Activated CD4-positive, alpha-beta T cell treated with anti-CD3 and anti-CD28 coated beads, Interleukin-2, Interleukin-4, amounts not matched to agents 100 ng/mL and 50 ng/mL, durations not matched to agents 16 hours and 8 hours (primary cell): Measurements from ENCODE around the gene GRM4.

Experiments
- DNase-seq: peaks from one replicate; pipeline ENCODE4 v3.0.0-alpha.2; 2020; ENCODE audit warnings: low spot score

GRM4 gene

DNA sequence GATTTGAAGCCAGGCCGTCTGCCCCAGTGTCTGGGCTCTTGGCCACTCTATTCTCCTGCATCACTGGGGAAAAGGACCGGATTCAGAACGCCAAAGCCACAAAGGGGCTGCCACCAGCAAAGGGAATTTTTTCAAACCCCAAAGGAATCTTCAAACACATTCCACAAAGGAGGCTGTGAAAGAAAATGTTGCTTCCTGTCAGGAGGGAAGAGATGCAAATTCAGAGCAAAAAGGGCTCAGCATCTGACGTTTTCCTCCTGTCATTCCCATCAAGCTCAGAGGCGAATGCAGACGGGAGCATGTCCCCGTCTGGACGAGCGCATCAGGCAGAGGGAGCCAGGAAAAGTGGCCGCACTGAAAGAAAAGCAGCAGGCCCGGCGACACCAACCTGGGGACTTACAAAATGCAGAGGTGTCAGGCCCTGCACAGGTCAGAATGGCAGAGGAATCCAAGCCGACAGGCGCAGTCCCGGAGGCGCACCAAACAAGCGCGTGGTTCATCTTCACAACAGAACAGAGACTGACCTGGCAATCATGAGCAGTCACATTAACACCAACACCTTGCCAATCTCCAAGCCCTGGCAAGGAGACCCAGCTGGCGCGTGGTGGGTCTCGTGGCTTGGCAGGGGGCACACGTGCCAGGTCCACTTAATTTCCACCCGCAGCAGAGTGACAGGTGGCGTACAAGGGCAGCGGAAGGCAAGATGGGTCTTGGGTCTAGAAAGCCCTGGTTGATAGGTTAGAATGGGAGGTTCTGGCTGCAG, 62.8 kb downstream of the GRM4 start:
- no peak for DNase-seq

DNA sequence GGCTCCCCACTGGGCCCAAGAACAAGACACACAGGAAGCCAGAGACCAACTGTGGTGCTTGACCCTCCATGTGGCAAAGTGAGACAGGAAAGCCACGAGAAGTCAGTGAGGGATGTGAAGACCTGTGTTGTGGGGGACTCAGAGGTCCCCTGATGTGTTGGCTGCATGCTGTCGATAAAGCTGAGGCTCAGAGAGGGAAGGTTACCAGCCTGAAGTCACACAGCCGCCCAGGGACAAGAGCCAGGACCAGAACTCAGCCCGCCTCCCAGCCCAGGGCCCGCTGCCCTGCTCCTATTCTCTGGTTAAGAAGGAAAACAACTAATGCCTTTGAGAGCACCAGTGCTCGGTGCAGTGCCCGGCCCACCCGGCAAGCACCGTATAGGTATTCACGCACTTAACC, 63.5 kb downstream of the GRM4 start:
- DNase-seq, result no peak

DNA sequence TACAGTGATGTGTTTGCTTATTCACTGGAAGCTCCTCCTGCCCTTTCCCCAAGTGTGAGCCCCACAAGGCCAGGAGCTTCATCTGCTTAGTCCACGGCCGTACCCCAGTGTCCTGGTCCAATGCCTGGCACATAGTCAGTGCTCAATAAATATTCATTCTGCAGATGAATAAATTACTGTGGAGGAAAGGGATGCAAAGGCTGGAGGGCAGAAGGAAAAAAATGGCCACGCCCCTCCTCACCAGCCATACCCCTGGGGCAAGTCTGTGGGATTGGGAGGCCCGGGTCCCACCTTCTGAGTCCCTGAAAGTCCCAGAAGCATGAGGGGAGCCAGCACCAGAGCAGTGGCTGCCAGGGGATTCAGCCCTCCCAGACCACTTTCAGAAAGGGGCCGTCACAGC, 65.5 kb downstream of the GRM4 start:
- DNase-seq, result no peak

DNA sequence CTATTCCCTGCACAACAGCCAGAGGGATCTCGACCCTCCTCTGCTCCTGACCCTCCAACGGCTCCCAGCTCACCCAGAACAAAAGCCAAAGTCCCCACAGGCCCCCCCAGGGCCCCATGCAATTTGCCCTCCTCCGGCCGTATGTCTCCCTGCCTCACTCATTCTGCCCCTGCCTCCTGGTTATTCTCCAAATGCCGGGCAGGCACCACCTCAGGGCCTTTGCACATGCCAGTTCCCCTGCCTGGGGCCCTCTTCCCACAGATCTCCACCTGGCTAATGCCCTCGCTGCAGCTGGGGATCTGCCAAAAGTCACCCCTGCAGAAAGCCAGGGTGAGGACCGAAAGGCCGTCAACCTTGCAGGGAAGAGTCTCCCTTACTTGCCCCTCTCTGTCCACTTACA, 66.0 kb downstream of the GRM4 start:
- DNase-seq, result no peak

DNA sequence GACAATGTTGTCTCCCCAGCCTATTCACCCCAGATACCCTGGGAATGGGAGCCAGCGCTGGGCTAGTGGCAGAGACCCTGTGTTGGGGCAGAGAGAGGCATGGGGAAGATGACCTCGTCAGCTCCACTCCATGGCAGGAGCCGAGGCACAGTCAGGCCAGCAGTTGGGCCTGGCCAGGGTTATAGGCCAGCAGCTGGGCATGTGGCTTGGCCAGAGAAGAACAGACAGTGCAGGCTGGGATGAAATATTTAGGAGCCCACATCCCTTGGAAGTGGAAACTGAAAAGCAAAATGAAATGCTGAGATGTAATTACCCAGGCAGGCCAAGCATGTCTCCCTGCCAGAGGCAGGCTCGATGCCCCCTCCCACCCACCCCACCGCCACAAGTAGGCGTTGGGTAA, 70.0 kb downstream of the GRM4 start:
- no peak for DNase-seq

DNA sequence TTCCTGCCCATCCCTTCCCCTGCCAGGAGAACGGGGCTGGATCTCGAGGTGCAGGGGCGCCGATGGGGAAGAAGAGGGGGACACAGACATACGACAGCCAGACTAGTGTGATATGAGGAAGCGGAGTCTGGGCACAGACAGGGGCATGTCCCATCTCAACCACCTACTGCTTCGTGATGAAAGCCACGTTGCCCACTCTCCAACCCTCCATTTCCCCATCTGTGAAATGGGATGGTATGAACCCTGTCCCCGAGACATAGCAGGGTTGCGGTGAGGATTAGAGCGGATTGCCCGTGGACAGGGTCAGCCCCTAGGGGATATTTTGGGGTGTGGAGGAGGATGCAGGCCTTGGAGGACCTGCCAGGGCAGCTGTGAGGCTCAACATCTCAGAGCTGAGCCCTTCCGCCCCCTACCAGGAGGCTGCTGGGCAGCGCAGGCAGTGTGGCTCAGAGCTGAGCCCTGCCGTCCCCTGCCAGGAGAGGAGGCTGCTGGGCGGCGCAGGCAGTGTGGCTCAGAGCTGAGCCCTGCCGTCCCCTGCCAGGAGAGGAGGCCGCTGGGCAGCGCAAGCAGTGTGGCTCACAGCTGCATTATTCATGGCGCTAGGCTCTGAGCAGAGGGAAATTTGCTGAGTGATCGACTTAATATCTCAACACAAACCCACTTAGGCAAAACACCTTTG, 71.7 kb downstream of the GRM4 start:
- no peak for DNase-seq

DNA sequence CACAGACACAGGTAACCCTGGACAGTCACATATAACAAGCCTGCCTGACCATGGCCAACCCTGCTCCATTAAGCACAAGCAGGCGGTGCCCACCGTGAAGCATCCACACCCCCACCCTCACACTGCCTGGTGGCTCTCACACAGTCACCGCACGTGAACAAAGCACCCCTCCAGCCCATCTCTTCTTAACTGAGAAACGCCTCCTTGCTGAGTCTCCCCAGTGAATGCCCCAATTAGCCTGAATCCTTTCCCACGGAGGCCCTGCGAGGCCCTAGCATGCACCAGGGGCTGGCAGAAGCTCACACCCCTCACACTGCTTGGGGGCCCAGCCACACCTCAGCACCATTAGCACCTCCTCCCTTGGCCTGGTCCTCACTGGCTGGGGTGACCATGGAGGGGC, 72.3 kb downstream of the GRM4 start:
- no peak for DNase-seq

DNA sequence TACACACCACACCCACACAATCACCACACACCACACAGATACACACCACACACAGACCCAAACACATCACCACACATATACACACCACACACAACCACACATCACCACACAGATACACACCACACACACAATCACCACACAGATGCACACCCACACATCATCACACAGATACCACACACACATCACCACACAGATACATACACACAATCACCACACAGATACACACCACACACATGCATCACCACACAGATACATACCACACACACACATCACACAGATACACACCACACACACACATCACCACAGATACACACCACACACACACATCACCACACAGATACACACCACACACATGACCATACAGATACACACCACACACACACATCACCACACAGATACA, 73.2 kb downstream of the GRM4 start:
- no peak for DNase-seq

DNA sequence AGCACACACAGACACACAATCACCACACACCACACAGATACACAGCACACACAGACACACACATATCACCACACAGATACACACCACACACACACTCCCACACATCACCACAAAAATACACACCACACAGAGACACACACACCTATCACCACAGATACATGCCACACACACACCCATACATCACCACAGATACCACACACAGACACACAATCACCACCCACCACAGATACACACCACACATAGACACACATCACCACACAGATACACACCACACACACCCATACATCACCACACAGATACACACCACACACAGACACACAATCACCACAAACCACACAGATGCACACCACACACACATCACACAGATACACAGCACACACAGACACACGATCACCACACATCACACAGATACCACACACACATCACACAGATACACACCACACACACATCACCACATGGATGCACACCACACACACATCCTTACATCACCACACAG, 74.0 kb downstream of the GRM4 start:
- no peak for DNase-seq

DNA sequence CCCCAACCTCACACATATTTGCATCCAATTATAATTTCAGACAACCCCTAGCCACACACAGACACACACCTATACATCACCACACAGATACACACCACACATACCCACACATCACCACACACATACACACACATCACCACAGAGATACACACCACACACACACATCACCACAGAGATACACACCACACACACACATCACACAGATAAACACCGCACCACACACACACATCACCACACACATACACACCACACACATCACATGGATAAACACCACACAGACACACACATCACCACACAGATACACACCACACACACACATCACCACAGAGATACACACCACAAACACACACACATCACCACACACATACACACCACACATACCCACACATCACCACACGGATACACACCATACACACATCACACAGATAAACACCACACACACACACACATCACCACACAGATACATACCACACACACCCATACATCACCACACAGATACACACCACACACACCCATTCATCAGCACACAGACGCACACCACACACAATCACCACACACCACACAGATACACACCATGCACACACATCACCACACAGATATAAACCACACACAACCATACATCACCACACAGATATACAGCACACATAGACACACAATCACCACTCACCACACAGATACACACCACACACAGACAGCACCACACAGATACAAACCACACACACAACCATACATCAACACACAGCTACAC, 74.6 kb downstream of the GRM4 start:
- no peak for DNase-seq

DNA sequence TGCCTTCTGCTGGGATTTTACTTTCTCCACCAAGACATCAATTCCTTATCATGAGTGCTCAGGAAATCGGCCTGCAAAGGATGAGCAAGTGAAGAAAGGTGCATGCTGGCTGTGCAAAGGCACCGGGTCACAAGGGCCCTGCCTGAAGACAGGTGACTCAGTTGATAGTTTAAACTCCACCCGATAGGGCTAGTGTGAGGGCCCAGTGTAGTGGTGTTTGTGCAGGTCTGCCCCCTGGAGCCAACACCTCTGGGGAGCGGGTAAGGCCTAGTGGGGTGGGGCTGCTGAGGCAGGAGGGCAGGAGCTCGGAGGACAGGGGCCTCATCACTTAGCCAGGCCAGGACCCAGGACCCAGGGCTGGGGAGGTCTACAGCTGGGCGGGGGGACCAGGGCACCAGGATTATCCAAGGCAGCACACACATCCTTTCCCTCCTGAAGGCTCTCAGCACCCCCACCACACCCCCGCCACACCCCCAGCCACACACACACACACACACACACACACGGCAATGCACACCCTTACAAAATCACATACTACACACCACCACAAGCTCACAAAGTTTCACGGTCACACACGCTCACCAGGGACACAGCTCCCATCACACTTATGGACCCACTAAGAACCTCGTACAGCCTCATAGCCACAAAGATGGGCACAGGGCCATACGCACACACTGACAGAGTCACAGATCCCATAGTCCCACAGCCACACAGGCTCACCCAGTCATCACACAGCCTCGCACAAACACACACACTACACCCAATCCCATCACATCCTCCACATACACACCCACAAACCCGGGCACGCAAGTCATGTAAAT, 75.4 kb downstream of the GRM4 start:
- DNase-seq, result no peak

DNA sequence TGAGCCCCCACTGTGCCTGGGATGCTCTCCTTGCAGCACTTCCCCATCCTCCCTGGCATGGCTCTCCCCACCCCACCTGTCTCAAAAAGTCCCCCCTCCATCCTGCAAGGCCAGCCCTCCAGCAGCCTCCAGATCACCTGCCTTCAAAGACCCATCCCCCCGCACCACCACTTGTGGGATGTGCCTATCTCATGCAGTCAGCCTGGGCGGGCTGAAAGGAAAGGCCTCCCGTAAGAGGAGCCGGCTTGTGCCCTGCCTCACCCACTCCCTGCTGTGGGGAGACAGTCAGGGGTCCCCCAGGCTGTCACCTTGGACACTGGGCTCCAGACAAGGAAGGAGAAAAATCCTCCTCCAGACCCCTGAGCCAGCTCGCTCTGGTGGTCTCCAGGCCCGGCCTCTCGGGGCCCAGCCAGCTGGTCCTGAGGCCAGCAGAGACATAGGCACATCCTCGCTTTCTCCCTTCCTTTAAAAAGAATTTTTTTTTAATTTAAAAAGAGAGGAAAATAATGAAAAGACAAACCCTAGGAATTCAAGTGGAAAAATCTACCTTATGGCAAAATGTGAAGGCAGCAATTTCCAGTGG, 77.3 kb downstream of the GRM4 start:
- DNase-seq, result no peak

DNA sequence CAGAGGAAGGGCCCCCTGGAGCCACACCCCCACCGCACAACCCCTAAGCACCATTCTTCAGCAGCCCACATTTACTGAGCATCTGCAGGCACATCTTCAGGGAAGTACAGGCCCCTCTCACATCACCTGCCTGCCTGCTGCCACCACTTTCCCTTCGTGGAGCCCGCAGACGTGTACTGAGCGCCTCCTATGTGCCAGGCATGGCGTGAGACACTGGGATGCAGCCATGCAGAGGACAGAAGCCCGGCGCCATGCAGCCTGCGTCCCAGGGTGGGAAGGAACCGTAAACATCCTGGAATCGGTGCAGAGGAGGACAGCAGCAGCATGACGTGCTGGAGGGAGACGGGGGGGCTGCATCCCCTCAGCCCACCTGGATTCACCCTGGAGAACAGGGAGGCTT, 78.1 kb downstream of the GRM4 start:
- no peak for DNase-seq

DNA sequence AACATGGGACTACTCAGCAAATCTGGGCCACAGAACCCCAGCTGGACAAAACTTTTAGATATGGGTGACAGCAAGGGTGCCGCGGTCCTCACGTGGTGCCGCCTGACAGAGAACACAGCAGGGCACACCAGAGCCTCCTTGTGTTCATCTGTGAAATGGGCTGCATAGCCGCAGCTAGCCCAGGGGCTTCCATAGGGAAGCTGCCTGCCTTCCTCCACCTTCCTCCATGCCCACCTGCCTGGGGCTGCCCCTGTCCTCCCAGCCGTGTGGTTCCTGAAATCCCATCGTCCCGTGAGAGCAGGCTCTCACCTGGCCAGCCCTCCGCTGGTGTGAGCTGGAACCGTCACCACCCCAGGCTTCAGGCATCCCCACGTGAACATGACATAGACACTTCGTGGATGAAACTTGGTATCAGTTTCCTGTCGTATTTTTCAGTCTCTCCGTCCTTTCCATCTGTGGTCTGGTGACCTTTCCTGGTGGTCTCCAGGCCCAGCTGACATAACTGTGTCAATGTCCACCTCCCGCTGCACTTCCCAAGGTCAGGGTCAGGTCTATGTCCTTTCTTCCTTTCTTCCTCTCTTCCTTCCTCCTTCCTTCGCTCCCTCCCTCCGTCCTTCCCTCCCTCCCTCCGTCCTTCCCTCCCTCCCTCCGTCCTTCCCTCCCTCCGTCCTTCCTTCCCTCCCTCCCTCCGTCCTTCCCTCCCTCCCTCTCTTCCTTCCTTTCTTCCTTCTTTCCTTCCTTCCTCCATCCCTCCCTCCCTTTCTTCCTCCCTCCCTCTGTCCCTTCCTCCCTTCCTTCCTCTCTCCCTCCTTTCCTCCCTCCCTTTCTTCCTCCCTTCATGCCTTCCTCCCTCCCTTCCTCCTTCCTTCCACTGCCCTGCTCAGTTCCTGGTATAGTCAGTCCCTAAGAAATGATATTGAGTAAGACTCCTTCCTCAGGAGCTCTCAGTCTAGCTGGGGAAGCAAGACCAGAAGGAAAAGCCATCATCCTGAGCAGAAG, 78.8 kb downstream of the GRM4 start:
- no peak for DNase-seq

DNA sequence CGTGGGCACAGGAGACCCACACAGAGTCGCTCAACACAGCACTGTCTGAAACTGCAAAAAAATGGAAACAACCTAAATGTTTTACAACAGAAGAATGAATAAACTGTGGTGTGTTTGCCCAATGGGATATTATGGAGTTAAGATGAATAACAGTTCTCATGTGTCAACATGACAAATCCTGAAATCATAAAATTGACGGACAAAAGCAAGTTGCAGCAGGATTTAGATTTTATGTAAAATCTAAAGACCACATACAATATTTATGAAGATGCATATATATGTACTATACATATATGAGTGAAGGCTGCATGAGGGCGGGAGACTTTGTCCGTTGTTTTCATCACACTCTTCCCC, 79.7 kb downstream of the GRM4 start:
- no peak for DNase-seq

DNA sequence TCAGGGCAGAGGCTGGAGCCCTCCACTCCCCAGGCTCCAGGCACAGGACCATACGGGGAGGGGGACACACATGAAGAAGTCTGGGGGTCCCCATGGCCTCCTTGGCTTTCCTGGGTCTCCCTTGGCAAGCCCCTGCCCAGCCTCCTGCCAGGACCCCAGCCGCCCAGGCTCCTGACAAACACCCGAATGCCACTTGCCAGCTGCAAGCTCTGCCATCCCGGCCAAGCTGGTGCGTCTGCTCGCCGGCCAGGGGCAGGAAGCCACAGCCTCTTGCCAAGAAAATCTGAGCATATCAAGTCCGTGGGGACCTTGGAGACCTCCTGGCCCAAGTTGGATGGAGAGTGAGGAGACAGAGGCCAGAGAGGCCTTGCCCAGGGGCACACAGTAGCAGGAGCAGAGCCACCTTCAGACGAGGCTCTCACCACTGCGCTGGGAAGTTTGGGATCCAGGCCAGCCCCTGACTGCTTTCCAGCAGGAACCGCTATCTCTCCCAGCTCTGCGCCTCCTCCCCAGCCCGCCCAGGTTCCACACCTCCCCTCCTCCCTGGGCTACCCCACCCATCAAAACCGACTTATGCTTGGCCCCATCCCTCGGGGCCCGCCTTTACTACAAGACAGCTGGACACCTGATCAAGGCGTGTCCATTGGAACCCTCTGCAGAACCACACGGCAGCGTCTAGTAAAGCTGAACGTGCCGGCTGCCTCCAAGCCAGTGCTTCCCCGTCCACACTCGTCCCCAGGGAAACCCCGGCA, 80.2 kb downstream of the GRM4 start:
- no peak for DNase-seq

DNA sequence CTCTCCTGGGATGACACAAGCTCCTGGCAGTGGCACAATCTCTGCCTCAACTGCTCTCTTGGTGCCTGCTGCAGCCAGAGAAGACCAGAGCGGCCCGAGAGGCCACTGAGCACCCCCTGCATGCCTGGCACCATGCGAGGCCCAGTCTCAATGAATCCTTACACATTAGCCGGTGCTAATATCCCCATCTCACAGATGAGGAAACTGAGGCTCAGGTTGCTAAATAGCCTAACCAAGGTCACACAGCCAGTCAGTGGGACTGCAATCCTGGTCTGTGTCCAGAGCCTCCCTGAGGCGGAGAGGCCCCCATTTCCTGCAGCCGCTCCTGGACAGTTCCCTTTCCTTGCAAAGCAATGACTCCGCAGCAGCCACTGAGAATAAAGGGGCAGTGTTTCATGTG, 81.2 kb downstream of the GRM4 start:
- no peak for DNase-seq

DNA sequence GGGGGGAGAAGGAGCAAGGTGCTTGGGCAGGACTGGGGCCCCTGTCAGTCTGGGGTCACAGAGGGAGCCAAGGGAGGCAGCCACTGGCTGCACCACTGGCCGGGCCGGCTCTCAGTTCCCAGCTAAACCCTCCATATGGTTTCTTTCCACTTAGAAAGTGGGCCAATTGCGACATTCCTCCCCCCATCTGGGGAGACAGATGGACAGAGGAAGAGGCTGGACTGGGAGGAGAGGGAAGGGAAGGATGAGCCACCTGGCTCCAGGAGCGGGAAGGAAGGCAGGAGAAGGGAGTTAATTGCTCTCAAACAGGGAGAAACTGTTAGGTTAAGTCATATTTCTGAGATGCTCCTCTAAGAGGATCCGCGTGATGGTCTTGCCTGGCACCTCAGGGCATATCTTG, 82.2 kb downstream of the GRM4 start:
- DNase-seq, result no peak

DNA sequence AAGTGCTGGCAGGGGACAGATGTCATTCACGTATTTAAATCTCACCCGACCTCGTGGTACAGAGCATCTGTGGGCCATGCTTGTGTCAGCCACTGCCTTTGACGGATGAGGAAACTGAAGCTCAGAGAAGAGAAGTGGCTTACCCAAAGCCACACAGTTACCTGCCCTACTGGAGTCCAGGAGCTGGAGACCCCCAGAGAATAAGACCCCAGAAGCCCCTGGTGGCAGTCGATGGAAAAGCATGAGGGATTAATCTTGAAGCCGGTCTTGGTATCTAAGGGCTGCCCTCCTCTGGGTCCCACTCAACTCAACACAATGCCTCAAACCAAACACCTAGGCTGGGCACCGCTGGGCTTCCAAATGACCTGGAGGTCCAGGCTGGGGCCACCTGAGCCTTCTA, 83.1 kb downstream of the GRM4 start:
- no peak for DNase-seq

DNA sequence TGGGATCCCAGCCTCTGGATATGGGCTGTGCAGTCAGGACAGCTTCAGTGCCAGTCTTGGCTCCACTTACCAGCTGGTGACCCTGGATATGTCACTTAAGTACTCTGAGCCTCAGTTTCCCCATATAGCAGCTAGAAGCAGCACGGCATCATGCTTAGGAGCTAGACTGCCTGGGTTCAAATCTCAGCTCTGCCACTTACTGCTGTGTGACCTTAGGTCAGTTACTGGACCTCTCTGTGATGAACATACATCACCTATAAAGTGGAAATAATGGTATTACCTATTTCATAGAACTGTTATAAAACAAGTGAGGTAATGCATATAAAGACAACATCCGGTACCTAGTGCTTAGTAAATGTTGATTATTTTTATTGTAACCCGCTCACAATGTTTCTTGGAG, 83.7 kb downstream of the GRM4 start:
- DNase-seq, result no peak
